CD1c-positive myeloid dendritic cell (primary cell): Measurements from ENCODE around the gene SEMA3C.

Experiments used
- DNase-seq: peaks from one replicate; pipeline ENCODE4 v3.0.0-alpha.2; 2016; ENCODE audit errors: extremely low spot score

The SEMA3C gene

DNA sequence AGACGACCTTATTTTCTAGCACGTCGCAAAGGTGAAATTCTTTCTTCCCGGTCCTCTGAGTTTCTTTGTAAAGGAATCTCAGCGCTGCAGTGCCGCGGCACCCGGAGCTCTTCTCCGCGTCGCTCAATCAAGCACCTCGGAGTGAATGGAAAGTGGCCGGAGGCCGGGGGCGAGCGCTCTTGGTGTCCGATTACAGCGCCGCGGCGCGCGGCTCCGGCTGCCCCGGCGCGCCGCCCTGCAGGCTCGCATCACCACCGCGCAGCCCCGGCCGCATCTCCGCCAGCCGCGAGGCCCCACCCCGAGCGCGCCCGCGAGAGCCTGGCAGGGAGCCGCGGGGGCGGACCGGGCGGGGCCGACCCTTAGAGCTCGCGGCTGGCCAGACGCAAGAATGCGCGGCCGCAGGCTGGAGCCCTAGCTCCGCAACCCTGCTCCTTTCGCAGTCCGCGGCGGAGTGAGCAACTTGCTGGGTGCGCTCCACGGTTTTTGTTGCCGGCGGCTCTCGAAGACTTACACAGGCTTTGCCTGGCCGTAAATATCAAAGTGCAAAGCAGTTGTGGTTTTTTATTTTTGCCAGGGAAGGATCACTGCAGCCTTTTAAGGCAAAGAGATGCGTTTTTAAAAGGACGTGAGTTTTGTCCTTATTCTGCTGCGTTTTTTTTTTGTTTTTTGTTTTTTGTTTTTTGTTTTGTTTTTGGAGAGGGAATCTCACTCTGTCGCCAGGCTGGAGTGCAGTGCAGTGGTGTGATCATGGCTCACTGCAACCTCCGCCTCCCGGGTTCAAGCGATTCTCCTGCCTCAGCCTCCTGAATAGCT, at the start of gene SEMA3C:
SEMA3C (minus strand) TSS at position 143 of the 813 bp plus-strand sequence. CDS start 2,270 bp downstream, outside the sequence.
- DNase-seq = peak; percentile 94

DNA sequence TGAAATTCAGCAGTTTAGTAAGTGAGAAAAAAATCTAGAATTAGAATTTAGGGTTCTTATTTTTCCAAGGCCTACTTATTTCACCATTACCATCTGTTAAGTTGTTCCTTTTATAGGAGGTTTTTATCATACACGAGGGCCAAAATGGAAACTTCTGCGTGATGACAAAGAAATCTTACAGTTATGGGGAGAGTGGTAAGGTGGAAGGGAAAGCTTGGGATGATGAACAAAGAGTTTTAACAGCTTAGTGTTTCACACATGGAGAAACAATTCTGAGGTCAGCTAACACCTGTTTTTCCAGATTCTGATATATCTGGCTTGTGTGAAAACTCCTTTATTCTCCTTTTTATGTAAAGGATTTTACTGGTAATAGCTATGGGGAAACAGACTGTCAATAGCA, 49.8 kb upstream of the SEMA3C start:
- no peak for DNase-seq

DNA sequence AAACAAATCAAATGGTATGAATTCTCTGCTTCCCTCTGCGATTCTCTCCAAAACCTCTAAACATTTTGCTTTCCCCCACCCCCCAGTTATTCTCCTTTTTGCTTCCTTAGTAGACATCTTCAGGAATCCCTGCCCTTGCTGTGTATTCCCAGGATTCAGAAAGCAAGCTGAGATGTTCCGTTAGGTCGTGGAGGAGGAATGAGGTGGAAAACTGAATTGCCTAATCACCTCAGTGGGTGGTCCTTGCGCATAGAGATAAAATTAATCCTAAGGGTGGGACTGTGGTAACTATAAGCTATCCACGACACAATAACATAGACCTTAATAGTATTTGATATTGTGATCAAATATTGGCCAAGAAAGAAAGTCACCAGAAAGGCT, 49.1 kb upstream of the SEMA3C start:
- no peak for DNase-seq

DNA sequence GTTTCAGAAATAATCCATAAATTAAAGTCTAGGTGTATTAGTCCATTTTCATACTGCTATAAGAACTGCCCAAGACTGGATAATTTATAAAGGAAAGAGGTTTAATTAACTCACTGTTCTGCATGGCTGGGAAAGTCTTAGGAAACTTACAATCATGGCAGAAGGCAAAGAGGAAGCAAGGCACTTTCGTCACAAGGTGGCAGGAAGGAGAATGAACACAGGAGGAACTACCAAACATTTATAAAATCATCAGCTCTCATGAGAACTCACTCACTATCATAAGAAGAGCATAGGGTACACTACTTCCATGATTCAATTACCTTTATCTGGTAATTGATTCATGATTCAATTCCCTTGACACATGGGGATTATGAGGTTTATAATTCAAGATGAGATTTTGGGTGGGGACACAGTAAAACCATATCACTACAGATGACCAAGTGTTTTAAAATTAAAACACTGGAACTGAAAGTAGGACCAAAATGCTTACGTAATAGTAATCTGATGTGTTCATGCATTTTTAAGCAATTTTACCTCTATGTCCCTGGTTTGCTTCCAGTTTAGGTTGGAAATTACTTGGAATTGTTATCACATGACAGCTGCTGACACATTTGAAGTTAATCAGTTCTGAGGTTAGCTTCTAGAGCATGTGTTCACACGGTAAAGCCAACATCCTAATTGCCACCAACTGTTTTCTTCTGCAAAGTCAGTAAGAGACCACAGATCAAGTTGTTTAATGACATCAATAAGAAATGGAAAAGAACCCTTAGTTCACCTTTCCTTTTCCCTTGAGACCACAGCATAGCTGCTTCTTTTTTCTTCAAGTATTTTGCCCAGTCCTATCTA, 48.4 kb upstream of the SEMA3C start:
- DNase-seq = peak; percentile 23

DNA sequence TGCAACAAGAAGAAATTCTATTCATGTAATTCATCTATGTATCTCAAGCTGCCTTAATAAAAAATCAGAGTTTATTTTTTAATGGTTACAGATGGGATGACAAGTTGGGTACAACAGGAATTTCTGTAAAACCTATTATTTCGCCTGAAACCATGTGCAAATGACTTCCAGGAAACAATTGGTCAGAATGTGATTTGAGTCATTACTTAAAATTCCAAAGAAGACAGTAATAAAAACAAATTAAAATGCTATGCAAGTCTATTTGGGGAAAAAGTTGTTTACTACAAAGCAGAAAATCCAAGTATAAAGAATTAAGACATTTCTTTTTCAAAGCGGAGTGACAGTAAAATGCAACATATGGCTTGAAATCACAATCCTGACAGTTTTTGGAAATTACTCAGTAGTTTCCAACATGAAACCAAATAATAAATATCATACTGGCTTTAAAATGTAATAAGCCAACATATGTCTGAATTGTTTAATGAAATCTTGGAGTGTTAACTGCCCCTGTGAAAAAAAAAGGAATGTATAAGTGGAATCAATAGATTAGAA, 41.5 kb upstream of the SEMA3C start:
- DNase-seq = no peak

DNA sequence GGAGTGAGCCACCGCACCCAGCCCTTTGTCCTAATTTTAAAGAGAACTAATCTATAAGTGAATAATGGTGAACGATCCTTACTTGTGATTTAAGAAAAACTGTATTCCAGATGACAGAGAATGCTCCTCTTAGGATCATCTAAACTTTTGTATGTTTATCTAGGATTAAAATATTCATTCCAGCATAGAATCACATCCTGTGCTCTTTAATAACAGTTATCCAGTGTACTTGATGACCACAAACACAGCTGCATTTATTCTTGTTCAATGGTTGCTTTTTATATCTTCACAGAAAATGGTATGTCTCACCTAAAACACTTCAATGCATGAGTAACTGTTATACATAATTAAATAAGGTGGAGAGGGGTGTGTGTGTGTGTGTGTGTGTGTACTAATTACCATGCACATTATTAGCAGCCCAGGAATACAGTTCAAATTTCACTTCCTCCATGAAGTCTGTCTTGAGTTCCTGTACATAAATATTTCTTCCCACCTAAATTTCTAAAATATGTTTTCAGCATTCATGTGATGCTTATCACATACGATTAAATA, 38.5 kb upstream of the SEMA3C start:
- DNase-seq = no peak

DNA sequence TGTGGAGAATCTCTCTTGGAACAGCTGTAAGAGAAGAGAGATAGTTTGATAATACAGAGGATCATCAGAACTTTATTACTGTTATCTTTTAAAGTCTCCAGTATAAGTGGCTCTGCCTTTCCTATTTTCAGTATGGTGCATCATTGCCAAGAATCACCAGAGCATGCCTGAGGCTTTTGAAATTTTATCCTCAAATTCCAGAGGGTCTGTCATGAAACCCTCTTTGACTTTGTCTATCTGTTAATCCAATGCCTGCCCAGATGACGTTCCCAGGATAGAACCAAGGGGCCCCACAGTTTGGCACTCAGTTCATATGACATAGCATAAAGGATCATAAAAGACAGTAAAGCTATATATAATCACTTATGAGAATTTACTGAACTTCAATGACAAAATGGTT, 35.3 kb upstream of the SEMA3C start:
- DNase-seq = no peak

DNA sequence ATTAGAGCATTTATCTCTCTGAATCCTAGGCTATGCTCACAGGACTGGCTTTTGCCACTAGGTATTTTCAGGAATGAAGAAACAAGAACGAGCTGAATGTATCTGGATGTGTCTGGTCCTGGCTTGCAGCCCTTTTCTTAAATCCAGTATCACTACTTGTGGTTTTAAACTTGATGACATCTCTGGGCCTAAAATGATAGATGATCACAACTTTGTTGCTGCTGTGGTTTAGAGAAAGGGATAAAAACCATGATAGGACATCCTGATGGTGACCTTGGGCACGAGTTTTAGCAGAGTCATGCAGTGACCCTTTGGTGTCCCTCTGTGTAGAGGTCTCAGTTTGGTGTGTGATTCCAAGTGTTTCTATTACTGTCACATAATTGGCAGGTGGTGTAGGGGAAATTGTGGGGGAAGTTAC, 31.7 kb upstream of the SEMA3C start:
- DNase-seq = no peak

DNA sequence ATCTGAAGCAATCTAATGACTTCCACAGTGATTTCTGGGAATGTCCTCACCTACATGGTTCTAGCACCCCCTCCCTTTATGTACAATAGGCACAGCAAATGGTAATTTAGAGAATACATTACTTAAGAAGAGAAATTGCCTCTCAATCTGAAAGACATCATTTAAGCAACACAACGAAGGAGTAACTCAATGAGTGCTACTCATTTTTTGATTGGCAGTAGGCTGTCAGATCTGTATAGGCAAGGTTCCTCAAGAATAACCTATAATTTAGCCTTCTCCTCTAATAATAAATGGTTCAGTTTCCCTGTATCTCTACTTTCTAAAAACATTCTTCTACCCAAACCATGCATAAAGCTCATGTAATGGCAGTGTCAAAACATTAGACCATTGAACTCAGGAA, 30.6 kb upstream of the SEMA3C start:
- DNase-seq = no peak

DNA sequence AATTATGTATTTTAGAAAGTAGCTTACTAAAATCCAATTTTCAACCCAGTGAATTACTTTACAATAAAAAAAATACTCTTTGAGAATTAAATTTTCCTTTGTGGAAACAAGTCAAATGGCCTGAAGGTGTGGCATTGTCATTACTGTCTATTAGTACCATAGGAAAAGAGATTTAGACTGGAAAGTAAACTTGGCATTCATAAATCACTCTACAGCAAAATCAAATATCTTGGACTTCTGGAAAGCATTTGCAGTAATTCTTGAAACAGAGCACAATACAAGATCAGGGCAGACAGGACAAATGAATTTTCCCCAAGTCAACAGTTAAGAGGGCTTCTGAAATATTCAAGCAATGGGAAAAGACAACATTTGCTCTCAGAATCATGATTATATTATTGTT, 28.0 kb upstream of the SEMA3C start:
- no peak for DNase-seq

DNA sequence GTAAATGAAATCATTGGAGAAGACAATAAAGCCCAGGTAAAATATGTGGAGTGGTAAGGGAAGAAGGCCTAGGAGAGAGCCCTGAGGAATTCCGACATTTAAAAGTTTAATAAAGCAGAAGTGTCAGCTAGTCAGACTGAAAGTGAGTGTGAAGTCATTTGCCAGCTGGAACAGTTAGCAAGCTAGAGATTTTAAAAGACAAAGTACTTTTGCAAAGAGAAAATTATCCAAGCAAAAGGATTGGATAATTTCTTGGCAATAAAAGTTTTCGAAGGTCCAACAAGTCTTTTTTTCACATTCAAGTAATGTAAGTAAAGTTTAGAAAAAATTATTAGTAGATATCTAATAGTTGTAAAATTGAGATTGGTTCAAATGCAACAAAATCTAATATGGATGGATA, 27.1 kb upstream of the SEMA3C start:
- no peak for DNase-seq

DNA sequence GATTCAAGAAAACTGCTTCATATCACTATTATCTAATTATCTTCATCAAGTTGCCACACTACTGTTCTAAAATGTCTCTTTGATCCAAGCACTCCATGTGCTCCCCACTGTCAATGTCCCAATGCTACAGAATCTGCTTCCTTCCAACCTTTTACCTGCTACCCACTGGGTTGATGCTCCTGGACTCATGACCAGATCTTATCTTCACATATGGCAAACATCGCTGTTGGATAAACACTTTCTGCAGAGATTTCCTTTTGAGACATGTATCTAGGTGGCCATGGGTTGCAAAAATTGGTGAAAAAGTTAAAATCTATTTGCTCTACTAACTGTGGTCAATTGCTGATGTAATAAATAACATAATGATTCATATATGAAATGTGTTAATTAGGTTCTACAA, 24.5 kb upstream of the SEMA3C start:
- no peak for DNase-seq

DNA sequence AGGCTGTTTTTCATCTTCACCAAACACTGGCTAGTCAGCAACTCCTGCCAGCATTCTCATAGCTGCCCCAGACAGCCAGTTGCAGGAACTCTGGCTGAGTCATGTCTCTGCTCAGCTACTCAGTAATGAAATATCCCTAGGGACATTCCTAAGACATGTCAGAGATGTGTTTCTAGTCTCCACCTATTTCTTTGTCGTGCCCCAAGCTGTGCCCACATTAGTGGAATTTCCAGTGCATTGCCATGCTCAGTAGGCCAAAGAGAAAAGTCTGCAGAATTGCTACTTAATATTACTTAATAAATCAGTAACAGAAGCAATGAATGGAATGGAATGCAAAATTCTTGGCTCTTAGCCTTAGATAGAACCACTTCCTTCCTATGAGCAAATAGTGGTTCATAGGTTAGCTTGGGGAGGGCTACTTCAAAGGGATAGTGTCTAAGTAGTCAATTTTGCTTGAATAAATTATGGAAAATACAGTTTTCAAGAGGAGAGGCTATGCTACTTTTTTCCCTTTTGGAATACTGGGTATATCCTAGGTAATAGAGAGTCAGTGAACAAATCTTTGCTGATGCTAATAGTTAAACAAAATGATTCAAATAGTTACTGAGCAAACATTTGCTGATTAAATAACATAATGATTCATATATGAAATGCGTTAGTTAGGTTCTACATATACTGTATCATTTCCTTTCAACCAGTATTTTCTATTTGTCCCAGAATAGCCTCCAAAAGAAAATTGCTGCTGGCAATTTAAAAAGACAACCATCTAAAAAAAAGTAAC, 23.6 kb upstream of the SEMA3C start:
- DNase-seq = peak; percentile 50

DNA sequence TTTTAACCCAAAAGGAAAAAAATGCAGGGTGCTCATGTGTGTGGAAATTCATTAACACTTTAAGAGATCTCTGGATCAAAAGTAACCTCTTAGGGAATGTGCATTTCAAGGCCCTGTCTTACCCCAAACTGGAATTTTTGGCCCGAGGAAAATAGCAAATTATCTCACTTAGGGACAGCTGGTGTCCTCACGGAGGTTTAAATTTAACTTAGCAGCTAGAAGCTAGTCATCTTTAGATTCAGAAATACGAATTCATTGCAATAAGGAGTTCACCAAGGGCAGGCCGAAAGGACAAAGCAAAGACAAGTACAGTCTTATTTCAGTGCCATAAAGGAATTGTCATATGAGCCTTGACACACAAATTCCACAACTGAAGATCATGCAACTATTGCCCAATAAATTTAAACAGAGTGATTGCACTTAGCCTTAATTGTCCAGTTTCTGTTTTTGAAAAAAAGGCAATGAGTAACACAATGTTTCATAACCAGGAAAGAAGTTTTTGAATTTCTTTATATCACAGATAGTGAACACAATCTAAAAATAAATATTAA, 22.4 kb upstream of the SEMA3C start:
- DNase-seq = peak; percentile 37

DNA sequence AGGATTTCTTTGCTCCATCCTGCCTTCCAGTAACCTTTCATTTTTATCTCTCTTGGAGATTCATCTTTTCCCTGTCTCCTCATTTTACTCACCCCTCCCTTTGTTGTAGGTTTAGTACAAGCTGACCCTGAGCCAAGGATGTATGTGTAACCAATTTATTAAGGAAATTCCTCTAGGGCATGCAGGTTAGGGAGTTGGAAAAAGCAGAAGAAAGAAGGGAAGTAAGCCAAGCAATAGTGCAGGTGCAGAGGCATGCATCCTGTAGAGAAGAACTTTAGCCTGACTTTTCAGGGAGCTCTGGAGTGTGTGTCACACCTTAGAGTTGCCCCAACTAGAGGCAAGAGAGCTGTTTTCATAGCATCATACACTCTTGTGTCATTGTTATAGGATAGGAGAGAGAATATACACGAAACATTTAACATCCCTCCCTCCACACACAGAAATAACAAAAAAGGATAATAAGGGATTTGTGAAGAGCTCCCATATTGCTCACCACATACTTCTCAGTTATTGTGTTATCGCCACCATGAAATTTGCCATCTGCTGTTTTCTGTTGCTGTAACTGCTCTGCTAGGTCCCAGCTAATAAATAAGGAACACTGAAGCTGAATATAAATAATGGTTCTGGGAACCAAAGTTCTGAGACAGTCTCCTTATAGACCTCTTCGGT, 21.8 kb upstream of the SEMA3C start:
- no peak for DNase-seq

DNA sequence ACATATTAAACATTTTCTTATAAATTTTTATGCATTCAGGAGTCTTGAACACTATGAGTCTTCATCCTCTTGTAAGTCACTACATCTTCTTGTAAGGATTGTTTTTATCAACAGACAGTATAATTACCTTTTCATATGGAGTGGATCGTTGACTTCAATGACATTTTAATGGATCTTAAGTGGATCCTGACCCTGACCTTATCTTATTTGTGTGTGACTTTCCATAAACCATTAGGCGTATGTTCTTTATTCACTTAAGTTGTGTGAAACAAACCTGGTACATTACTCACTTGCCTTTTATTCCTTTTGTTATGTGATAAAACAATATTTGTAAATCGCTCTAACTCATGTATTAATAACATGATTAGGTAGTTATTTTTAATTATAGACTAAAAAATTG, 18.5 kb upstream of the SEMA3C start:
- no peak for DNase-seq

DNA sequence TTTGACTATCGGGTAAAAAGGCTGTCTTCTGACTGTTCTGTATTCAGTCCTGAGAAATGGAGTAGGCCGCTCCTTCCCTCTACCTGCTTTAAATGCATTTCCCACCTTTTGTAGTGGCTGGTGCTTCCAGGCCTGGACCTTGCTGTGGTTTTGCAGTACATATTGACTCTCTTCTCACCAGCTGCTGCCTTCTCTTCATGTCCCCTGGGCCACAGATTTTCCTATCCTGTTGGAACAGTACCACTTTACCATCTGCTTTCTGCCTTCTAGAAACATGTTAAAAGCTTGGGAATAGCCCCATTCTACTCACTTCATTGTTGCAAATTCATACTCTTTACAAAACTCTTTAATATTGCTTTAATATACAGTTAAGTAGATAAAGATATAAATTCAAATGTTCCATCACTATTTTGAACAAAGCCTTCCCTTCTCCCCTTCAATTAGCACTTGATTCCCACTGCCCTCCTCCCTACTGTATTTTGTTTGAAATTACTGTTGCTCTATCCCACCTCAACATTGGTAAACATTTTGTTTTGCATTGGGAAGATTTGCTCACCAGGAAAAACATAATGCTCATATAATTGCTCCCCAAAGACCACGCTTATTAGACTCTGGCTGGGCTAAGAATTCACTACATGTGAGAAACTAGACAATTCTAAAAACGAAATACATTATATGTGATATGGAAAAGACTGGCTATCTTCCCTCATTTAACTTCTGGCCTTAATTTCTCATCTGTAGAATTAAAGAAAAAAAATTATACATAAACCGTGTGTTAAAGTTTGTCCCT, 17.3 kb upstream of the SEMA3C start:
- no peak for DNase-seq

DNA sequence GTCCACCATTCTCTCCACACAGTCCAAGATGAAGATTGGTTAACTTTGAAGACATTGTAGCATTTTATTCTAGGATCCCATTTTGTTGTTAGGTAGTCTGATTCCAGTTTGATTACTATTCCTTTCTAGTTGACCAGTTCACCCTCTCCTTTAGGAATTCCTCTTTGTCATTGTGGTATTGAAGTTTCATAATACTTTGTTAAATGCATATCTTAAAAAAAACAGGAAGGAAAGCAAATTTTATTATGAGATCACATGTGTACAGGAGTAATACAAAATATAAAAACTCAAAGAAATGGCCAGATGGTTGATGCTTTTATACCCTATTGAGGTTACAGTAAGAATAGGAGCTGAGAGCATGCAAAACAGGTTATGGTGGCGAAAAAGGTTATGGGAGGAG, 15.5 kb upstream of the SEMA3C start:
- DNase-seq = peak; percentile 38

DNA sequence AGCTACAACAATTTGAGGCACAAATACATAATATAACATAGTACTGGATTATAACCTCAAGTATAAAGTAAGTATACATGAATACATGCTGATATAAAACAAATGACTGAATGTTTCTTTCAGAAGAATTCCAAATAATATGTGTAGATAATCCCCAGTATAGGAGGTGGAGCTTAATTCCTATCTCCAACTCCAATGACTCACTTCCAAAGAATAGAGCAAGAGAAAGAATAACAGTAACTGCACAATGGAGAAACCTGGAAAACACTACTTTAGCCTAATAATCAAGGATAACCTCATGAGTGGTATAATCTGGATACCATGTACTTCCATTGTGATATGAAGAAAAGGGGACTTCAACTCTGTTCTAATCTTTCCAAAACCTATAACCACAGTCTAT, 13.7 kb upstream of the SEMA3C start:
- no peak for DNase-seq

DNA sequence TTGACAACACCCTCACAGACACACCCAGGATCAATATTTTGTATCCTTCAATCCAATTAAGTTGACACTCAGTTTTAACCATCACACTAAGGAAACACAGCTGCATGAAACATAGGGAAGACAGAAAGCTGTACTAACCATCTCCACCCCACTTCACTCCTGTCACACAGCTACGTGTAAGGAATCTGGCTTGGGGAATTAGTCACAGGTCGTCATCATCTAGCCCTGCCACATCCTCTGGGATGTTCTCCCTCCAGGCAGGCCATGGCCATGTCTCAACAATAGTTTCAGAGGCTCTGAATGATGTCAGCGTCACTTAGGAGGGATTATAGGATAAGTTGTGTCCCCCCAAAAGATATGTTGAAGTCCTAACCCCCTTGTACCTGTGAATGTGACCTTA, 10.8 kb upstream of the SEMA3C start:
- DNase-seq = no peak
